ENCODE measurements around the gene METAP1.

- TF ChIP-seq CTCF (conservative IDR thresholded peaks at IDR 0.05; ENCODE audit: low read depth, low read length), result no peak
- no peak for TF ChIP-seq EZH2 (IDR thresholded peaks at IDR 0.05; ENCODE audit: borderline replicate concordance, low read depth, low read length, poor library complexity, severe bottlenecking)
These were observed 27.0 kb downstream of the METAP1 start for GRCh38 chr4:99022566-99022965.

Measured in A673 (cell line).